C4-2B (cell line): ENCODE measurements around the gene ENOX2.

Experiments used
- H3K27ac ChIP-seq: fragments of 450-650 bp; 2 replicates; pipeline ENCODE4 v1.5.1; 2017
- ZFX ChIP-seq: fragments of 450-650 bp; IDR thresholded peaks from 2 replicates; pipeline ENCODE4 v1.6.1; 2017
- TF ChIP-seq, protein P1 (sequence below): fragments of 450-650 bp; conservative IDR thresholded peaks from 2 replicates; pipeline ENCODE4 v1.5.1; 2017; ENCODE audit warnings: mild to moderate bottlenecking

ENOX2 gene

DNA sequence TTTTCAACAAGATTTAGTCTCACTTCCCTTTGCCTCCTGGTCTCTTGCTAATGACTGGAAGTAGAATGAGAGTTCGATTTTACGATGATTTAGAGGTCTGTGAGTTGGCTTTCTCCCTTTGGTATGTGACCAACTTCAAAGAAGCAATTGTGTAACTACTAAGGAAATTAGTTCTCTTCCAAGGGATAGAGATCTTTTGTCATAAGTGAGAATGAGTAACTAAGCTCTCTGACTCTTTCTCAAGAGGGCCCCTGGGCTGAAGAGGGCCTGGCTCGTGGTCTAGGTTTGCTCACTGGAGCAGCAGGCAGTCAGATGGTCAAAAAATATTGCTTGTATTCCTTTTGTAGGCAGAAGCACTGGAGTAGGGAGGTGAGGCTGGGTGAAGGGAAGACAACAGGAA lies 176.3 kb downstream of the ENOX2 start:
- no peak overlapping the region for H3K27ac ChIP-seq
- no peak for TF ChIP-seq ZFX
- TF ChIP-seq, protein P1, sequence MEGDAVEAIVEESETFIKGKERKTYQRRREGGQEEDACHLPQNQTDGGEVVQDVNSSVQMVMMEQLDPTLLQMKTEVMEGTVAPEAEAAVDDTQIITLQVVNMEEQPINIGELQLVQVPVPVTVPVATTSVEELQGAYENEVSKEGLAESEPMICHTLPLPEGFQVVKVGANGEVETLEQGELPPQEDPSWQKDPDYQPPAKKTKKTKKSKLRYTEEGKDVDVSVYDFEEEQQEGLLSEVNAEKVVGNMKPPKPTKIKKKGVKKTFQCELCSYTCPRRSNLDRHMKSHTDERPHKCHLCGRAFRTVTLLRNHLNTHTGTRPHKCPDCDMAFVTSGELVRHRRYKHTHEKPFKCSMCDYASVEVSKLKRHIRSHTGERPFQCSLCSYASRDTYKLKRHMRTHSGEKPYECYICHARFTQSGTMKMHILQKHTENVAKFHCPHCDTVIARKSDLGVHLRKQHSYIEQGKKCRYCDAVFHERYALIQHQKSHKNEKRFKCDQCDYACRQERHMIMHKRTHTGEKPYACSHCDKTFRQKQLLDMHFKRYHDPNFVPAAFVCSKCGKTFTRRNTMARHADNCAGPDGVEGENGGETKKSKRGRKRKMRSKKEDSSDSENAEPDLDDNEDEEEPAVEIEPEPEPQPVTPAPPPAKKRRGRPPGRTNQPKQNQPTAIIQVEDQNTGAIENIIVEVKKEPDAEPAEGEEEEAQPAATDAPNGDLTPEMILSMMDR = no peak

DNA sequence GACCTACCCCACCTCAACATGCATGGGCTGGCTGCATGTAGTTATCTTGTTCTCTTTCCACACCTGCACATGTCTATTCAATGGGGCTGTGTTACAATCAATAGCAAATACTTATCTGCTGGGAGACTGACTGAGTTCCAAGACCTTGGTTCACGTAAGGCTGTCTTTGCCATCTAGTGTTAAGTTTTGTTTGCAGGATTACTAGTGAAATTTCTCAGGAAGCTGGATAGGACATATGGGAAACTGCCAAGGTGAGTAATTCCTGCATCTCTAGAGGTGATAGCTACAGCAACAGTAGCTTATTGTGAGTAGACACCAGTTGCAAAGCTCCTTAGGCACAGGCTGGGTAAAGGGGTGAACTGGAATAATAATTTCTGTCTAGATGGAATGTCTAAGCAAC lies 177.5 kb downstream of the ENOX2 start:
- H3K27ac ChIP-seq = no peak overlapping the region
- TF ChIP-seq, protein P1 = no peak
- TF ChIP-seq ZFX = no peak

DNA sequence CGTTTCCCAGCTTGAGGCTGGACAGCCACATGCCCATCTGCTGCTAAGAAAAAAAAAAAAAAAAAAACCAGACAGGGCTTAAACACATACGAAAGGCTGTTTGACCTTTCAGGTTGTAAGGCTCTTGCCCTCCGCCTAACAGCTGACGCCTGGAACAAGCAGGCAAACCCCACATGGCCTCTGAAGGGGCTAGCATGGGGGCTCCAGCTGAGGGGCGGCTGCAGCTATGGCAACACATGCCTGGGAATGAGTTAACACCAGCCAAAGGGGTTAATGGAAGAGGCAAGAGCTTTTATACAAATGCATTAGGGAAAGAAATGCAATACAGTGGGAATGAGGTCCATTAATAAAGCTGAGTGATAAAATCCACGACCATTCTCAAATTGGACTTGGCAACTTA lies 183.6 kb downstream of the ENOX2 start:
- TF ChIP-seq, protein P1 = no peak
- no peak for TF ChIP-seq ZFX
- no peak overlapping the region for H3K27ac ChIP-seq

GRCh38 chrX:130718137-130718536 lies 184.9 kb downstream of the ENOX2 start:
- TF ChIP-seq ZFX = no peak
- no peak overlapping the region for H3K27ac ChIP-seq

DNA sequence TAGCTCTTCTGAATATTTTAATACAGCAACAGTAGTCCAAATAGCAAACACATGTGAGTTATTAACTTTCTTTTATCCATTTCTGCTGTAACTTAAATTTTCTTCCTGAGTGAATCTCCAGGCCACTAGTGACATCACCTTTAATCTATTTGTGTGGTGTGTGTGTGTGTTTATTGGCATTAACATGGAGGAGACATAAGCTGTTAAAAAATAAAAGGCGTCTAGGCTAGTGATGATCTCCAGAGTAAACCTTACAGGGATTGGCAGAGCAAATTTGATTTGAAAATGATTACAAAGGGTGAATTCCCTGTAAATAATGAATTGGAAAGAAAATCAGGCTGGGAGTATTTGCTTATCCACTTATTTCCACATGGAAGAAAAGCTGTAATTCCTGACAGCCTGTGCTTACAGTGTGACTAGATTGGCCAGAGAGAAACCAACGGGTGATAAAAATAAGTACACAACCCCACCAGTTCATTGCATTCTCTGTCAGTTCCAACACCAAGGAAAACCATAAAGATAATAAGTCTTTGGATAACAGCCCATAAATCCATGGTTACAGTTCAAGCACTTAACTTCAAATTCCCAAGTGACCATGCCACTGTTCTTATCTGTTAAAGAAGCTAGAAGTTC lies 186.1 kb downstream of the ENOX2 start:
- H3K27ac ChIP-seq = no peak overlapping the region
- TF ChIP-seq ZFX = no peak
- TF ChIP-seq, protein P1 = no peak

- no peak overlapping the region for H3K27ac ChIP-seq
- no peak for TF ChIP-seq ZFX
- TF ChIP-seq, protein P1 = no peak
These were observed 186.7 kb downstream of the ENOX2 start for GRCh38 chrX:130716346-130716745.

DNA sequence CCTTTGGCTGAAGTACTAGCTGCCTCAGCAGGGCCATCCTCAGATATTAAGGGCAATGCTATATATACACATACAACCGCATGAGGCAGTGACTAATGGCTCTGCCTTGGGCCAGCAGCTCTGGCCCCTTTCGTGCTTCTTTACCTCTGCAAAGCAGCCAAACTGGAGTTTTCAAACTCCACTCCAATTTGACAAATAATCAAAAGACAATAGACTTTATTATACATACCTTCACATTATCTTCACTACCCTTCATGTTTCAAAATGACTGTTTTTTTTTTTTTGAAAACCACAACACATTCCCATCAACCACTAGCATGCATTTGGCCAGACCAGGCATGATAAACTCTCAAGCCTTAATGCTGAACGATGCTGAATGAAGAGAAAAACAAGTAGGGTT lies 187.7 kb downstream of the ENOX2 start:
- no peak for TF ChIP-seq ZFX
- TF ChIP-seq, protein P1 = no peak
- no peak overlapping the region for H3K27ac ChIP-seq

DNA sequence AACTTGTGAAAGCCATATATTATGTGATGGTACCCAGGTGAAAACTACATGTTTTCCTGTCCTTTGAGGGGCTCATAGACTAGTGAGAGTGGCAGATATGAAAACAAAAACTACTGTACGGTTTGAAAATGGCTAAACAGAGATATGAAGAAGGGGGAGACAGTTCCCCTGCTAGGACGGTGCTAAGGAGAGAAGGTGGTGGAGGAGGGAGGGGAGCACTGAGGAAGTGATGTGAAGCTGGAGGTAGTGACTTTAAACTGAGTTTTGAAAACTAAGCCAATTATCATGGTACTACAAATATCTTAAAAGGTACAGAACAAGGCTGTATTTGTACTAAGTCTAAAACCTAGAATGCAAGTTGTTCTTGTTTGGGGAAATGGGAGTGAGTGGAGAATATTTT lies 188.3 kb downstream of the ENOX2 start:
- no peak overlapping the region for H3K27ac ChIP-seq
- TF ChIP-seq, protein P1 = no peak
- no peak for TF ChIP-seq ZFX
